ENCODE measurements around the gene RHBDF1.

RHBDF1 gene

GRCh38 chr16:91484-91883, 19.1 kb upstream of the RHBDF1 start:
- DNase-seq = no peak

GRCh38 chr16:89391-90302, 17.2 kb upstream of the RHBDF1 start:
- DNase-seq = no peak

- DNase-seq = no peak
Observed at GRCh38 chr16:88613-89012, 16.2 kb upstream of the RHBDF1 start.

- DNase-seq = no peak
Observed at GRCh38 chr16:86483-86952, 14.1 kb upstream of the RHBDF1 start.

- DNase-seq = no peak
Observed at GRCh38 chr16:85865-86264, 13.4 kb upstream of the RHBDF1 start.

- no peak for DNase-seq
Observed at GRCh38 chr16:85407-85782, 13.0 kb upstream of the RHBDF1 start.

- peak; percentile 94 for DNase-seq
Observed at GRCh38 chr16:84718-85406, 12.4 kb upstream of the RHBDF1 start.

GRCh38 chr16:83781-84615, 11.6 kb upstream of the RHBDF1 start:
- DNase-seq = peak; percentile 22

- no peak for DNase-seq
Observed at GRCh38 chr16:83060-83603, 10.7 kb upstream of the RHBDF1 start.

- peak; percentile 58 for DNase-seq
Observed at GRCh38 chr16:79151-80054, 7.0 kb upstream of the RHBDF1 start.

- DNase-seq = no peak
Observed at GRCh38 chr16:78444-79150, 6.2 kb upstream of the RHBDF1 start.

GRCh38 chr16:77807-78443, 5.5 kb upstream of the RHBDF1 start, which contains the start of gene MPG:
MPG (plus strand) TSS chr16:78225; CDS start chr16:78310, 85 bp downstream.
- peak; percentile 68 for DNase-seq

GRCh38 chr16:77273-77806, 4.9 kb upstream of the RHBDF1 start:
- peak; percentile 38 for DNase-seq

- peak; percentile 58 for DNase-seq
Observed at GRCh38 chr16:76535-77272, 4.3 kb upstream of the RHBDF1 start.

GRCh38 chr16:75580-76501, 3.4 kb upstream of the RHBDF1 start:
- DNase-seq = peak; percentile 97

- DNase-seq = no peak
Observed at GRCh38 chr16:74747-75334, 2.4 kb upstream of the RHBDF1 start.

- no peak for DNase-seq
Observed at GRCh38 chr16:74051-74746, 1.8 kb upstream of the RHBDF1 start.

All from MV-4-11 (cell line).